Measurements from ENCODE around the gene SLC29A3.
"Not testable (repeated sequence)": the region's sequence is repeated elsewhere in the genome, so short reads cannot be mapped to it uniquely, and the experiment has no call there.

The SLC29A3 gene

DNA sequence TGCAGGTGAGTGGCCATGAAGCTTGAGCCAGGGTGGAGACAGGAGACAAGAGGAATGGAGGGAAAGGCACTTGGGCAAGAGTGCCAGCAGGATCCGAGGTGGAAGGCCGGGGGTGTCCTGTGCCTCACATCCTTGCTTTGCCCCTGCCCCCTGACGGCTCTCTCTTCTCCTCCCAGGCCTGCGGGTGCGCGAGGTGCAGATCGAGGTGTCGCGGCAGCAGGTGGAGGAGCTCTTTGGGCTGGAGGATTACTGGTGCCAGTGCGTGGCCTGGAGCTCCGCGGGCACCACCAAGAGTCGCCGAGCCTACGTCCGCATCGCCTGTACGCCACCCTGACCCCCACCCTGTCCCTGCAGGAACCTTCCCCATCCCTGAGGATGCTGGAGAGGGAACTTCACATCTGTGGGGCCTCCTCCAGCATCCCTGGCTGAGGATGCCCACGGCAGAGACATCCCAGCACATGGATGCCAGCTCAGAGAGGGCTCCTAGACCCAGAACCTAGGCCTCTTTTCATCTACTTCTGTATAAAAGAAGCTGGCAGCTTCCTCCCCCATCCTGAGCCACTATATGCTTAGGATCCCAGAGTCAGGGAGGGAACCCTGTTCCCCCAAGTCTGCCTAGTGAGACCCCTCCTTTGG, 34.4 kb upstream of the SLC29A3 start:
- no peak for DNase-seq

GRCh38 chr10:71285180-71285545, 33.9 kb upstream of the SLC29A3 start:
- no peak for DNase-seq

DNA sequence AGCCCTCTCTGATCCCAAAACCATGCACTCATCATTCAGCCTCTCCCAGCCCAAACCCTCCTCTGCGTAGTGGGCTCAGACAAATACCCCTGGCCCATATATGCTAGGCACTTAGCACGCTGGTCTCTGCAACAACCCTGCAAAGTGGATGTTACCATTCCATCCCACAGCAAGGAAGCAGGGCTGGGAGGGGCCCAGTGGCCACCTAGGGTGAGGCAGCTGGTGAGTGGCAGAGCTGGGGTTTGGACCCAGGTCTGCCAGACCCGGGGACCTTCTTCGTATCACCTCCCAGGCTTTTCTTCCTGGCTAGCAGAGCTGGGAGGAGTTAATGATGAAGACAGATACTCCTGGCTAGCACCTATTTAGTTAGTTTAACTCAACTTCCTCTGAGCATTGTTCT, 33.1 kb upstream of the SLC29A3 start:
- DNase-seq = no peak

GRCh38 chr10:71286521-71287294, 32.4 kb upstream of the SLC29A3 start:
- DNase-seq = no peak

DNA sequence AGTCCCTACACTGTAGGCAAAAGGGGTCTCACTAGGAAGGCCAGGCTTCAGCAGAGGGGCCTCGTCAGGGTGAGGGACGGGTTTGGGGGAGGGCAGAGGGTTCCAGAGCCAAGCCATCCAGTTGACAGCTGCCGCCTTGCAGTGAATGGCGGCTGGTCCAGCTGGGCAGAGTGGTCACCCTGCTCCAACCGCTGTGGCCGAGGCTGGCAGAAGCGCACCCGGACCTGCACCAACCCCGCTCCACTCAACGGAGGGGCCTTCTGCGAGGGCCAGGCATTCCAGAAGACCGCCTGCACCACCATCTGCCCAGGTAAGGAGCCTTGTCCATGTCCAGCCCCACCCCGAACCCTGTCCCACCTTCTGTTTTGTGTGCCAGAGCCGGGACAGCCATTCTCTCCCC, 31.6 kb upstream of the SLC29A3 start:
- DNase-seq = no peak

GRCh38 chr10:71288461-71288860, 30.6 kb upstream of the SLC29A3 start:
- no peak for DNase-seq

DNA sequence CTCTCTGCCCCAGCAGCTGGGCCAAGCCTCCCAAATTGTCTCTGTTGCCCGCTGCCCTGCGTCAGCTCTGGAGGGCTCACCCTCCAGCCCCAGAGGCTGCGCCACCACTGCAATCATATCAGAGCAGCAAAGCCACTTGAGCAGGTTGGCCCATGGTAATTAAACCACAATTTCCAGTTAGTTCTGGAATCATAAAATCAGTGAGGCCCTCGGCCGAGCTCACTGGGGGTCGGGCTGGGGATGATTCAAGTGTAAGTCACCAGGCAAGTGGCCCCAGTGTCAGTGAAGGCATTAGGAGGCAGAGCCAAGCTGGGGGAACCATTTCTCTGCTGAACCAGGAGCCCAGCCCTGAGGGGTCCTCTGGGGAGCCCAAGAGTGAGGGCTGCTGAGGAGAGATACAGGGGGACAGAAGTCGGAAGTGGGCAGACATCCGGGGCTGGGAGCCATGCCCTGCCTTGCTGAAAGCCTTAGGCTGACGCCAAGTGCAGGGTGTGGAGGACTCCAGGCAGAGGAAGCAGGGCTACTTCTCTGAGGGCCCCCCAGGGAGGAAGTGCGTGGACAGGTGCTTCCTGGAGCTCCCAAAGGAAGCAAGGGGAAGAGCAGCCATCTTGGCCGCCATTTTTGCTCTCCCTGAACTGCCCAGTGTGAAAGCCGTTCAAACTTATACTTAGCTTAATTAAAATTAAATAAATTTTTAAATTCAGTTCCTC, 29.5 kb upstream of the SLC29A3 start:
- DNase-seq = no peak

DNA sequence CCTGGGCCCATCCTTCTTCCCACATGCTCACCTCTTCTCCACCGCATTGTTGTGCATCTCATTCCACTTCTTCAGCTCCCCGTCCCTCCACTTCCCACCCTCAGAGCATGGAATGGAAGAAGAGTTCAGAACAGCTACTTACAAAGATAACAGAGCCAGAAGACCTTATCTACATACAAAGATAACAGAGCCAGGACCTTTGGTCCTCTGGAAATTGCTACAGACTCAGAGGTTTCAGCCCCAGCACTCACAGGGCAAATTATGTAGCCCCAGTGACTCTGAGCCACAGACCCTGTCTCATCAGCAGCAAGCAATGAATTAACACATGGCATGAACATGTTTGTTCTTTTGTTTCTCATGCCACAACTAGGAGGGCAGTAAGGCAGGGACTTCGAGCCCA, 28.7 kb upstream of the SLC29A3 start:
- no peak for DNase-seq

DNA sequence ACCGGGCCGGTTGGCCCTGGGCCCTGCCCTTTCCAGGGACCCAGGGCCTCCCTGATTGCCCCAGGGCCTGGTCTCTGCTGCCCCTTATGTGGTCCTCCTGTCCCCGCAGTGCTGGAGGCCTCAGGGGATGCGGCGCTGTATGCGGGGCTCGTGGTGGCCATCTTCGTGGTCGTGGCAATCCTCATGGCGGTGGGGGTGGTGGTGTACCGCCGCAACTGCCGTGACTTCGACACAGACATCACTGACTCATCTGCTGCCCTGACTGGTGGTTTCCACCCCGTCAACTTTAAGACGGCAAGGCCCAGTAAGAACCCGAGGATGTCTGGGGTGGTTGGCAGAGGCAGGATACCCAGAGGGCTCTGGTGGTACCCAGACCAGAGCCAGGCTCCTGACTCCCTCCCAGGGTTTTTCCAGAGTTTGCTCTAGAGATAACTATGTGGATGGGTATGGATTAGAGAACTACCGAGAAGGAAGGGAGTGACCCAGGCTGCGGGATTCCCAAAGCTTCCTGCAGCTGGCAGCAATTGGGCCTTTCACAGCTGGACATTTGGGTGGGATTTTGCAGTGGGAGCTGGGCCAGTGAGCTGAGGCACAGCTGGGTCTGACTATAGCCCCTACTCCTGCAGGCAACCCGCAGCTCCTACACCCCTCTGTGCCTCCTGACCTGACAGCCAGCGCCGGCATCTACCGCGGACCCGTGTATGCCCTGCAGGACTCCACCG, 28.1 kb upstream of the SLC29A3 start:
- no peak for DNase-seq

DNA sequence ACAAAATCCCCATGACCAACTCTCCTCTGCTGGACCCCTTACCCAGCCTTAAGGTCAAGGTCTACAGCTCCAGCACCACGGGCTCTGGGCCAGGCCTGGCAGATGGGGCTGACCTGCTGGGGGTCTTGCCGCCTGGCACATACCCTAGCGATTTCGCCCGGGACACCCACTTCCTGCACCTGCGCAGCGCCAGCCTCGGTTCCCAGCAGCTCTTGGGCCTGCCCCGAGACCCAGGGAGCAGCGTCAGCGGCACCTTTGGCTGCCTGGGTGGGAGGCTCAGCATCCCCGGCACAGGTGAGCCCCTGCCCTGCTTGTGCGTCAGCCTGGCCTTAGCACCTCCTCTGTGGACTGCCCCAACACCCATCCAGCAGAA, 27.5 kb upstream of the SLC29A3 start:
- DNase-seq = no peak

DNA sequence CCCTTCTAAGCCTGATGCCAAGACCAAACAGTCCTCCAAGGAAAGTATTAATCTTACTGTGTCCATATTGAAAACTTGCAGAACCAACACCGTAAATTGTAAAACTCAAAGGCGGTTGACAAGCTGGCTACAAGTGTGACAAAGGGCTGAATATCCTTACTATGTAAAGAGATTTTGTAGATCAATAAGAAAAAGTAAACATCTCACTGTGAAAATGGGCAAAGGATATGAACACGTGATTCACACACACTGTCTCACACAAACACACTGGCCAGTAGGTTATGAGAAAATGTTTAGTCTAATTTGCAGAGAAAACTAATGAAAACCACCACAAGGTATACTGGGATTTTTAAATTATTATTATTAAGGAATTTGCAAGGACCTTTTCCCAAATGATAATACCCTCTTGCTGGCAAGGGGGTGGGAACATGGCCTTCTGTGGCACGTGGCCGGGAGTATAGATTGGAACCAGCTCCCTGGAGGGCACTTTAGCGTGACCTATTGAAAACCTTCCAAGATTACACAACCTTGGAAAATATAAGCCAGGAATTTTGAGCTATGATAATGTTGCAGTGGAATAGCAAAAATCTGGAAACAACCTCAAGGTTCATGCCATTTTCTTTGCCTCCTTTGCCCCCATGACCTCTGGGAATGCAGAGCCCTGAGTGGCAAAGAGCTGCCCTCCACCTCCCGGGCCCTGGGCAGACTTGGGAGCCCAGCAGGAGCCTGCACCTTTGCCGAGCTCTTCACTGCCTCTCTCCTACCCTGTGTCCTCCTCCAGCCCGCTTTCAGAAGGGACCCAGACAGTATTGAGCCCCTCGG, 26.2 kb upstream of the SLC29A3 start:
- DNase-seq = no peak

GRCh38 chr10:71293446-71294084, 25.5 kb upstream of the SLC29A3 start:
- no peak for DNase-seq

DNA sequence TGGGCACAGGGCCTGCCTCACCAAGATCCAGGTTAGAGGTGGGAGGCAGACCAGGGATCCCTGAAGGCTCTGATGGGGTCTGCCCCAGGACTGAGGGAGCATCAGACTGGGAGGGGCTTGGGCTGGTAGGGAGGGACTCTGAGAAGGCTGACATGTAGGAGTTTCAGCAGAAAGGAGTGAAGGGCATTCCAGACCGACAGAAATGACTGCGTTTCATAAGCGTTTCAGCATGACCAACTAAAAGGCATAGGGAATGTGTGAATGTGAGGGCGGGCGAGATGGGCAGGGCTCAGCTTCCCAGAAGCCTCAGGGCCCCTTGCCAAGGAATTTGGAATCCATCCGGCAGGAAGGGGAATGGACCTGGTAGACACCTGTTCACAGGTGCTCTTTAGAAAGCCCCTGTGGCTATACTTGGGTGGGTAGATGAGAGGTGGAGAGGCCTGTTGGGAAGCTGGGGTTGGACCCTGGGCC, 24.9 kb upstream of the SLC29A3 start:
- DNase-seq = no peak

DNA sequence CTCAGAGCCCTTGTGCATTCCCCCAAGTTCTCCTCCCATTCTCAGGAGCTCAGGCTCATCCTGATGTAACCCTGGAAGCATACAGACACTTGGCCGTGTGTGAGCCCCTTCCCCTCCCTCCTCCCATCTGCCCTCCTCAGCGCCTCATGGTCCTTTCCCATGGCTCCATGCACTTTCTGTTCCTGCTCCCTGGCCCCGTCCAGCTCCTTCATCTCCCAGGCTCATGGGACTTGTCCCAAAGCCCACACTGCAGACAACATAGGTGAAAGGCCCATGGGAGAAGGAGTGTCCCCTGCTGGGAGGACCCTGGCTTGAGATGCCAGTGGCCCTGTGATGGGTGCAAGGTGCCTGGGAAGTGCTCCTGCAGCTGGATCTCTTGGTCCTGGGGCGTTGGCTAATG, 24.2 kb upstream of the SLC29A3 start:
- no peak for DNase-seq

GRCh38 chr10:71295641-71296040, 23.4 kb upstream of the SLC29A3 start:
- no peak for DNase-seq

- DNase-seq = no peak
Observed at GRCh38 chr10:71296086-71296485, 23.0 kb upstream of the SLC29A3 start.

DNA sequence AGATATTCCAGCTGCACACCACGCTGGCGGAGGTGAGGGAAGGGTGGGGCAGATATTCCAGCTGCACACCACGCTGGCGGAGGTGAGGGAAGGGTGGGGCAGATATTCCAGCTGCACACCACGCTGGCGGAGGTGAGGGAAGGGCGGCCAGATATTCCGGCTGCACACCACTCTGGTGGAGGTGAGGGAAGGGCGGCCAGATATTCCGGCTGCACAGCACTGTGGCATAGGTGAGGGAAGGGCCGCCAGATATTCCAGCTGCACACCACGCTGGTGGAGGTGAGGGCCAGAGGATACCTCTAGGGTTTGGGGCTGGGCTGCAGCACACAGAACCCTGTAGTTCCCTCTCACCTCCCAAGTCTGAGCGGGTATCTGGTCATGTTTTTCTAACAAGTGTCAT, 22.2 kb upstream of the SLC29A3 start:
- DNase-seq = not testable (repeated sequence)

- DNase-seq = no peak
Observed at GRCh38 chr10:71297343-71297742, 21.7 kb upstream of the SLC29A3 start.

DNA sequence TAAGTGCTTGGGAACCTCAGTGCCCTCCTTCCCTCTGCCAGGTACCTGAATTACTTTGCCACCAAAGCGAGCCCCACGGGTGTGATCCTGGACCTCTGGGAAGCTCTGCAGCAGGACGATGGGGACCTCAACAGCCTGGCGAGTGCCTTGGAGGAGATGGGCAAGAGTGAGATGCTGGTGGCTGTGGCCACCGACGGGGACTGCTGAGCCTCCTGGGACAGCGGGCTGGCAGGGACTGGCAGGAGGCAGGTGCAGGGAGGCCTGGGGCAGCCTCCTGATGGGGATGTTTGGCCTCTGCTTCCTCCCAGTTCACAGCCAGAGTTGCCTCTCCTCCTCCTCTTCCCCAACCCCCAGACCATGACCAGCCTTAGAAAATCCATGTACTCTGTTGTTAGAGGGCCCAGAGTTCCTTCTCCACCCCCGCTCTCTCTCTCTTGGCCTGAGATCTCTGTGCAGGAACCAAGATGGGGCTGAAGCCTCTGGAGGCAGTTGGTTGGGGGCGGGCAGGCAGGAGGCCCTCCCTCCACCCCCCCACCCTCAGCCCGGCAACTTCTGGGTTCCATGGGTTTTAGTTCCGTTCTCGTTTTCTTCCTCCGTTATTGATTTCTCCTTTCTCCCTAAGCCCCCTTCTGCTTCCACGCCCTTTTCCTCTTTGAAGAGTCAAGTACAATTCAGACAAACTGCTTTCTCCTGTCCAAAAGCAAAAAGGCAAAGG, 19.8 kb upstream of the SLC29A3 start:
- DNase-seq = no peak

GRCh38 chr10:71300555-71301370, 18.3 kb upstream of the SLC29A3 start:
- no peak for DNase-seq

Data from SW 1271 (cell line).